Temporal lobe (tissue), 1 donor: ENCODE data around the gene VN1R2. TPM values are rescaled to one million over a fixed set of nuclear protein-coding genes. Genes with fewer than 3 reads are reported as not detected.

Experiments used
- total RNA-seq: library from RNA; depleted of rRNA; stranded (reverse); fragments of >200 nt; gene quantifications from one replicate; pipeline ENCODE4 v1.2.3, GENCODE V29; 2014

The VN1R2 gene
- total RNA-seq, 1 donor from 2014 or later: not detected

Other genes starting within 250 kb of the VN1R2 start
- not detected for gene ERVV-1, start 244.4 kb upstream of the VN1R2 start, total RNA-seq
- not detected for gene ERVV-2, start 213.6 kb upstream of the VN1R2 start, total RNA-seq
- gene ZNF160, start 154.9 kb upstream of the VN1R2 start, total RNA-seq: 32.5 TPM
- gene ZNF415, start 125.4 kb upstream of the VN1R2 start, total RNA-seq: 31.7 TPM
- 16.5 TPM for gene ZNF347, start 99.2 kb upstream of the VN1R2 start, total RNA-seq
- gene ZNF665, start 64.9 kb upstream of the VN1R2 start, total RNA-seq: 2.7 TPM
- gene ZNF677, start 3.4 kb upstream of the VN1R2 start, total RNA-seq: 35.2 TPM
- not detected for gene VN1R4, start 9.4 kb downstream of the VN1R2 start, total RNA-seq
- gene ZNF845, start 75.5 kb downstream of the VN1R2 start, total RNA-seq: 19.4 TPM
- 17.0 TPM for gene ZNF525, start 107.4 kb downstream of the VN1R2 start, total RNA-seq
- 18.4 TPM for gene ZNF765, start 136.9 kb downstream of the VN1R2 start, total RNA-seq
- gene ZNF761, start 173.7 kb downstream of the VN1R2 start, total RNA-seq: 16.0 TPM
- gene ZNF813, start 209.4 kb downstream of the VN1R2 start, total RNA-seq: 6.1 TPM